Gastrocnemius medialis (tissue), 4 donors: Measurements from ENCODE around the gene FCRL1.

Source experiments
- POLR2A ChIP-seq, 2 donors: fragments of 450-650 bp; IDR thresholded peaks; one replicate each; pipeline ENCODE4 v1.6.1; 2017; ENCODE audit warnings: antibody characterized with exemption in 2 of 2, mild to moderate bottlenecking in 2 of 2, moderate library complexity in 2 of 2
- TF ChIP-seq, protein P1 (sequence below), 5 experiments: fragments of 450-650 bp in 3 of 5; fragments of 200-600 bp in 2 of 5; sonication (generic) in 2 of 5; IDR thresholded peaks in 4 of 5; conservative IDR thresholded peaks in 1 of 5; 1 replicate in 4 of 5; 2 replicates in 1 of 5; pipeline ENCODE4 v1.5.1; 2016 to 2019; ENCODE audit warnings: antibody characterized with exemption in 5 of 5, mild to moderate bottlenecking in 3 of 5, moderate library complexity in 3 of 5

DNA sequence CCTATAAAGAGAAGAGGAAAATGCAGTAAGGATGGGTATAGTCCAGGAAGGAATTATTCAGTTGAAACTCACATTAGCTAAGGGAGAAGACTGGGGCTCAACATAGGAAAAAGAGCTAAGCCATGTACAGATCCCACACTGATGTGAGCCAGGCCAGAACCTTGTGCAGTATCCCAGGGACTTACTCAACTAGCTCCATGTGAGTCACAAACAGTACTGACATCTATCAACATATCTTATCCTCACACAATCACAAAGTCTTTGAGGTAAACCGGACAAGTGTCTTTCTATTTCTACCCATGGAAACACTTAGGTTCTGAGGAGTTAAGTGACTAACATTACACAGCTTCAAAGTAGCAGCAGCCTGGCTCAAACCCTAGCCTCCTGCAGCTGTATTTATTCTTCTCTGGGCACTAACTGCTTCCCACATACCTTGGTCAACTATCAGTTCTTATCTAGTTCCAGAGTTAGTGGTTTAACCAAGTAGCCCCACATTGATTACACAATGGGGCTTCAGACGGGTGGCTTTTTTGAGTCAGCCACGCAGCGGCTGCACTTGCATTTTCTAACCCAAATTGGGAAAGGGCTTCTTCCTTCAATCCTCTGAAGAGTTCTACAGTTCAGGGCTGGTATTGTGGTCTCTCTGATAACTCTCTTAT, 12.2 kb upstream of the FCRL1 start:
- TF ChIP-seq POLR2A (IDR thresholded peaks at IDR 0.05), result no peak
- TF ChIP-seq, protein P1, sequence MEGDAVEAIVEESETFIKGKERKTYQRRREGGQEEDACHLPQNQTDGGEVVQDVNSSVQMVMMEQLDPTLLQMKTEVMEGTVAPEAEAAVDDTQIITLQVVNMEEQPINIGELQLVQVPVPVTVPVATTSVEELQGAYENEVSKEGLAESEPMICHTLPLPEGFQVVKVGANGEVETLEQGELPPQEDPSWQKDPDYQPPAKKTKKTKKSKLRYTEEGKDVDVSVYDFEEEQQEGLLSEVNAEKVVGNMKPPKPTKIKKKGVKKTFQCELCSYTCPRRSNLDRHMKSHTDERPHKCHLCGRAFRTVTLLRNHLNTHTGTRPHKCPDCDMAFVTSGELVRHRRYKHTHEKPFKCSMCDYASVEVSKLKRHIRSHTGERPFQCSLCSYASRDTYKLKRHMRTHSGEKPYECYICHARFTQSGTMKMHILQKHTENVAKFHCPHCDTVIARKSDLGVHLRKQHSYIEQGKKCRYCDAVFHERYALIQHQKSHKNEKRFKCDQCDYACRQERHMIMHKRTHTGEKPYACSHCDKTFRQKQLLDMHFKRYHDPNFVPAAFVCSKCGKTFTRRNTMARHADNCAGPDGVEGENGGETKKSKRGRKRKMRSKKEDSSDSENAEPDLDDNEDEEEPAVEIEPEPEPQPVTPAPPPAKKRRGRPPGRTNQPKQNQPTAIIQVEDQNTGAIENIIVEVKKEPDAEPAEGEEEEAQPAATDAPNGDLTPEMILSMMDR (IDR thresholded peaks at IDR 0.05 in 4 of 5, conservative IDR thresholded peaks at IDR 0.05 in 1 of 5), result no peak
